Caki2 (cell line): ENCODE data around the gene KRTAP12-3. TPM values are rescaled to one million over a fixed set of nuclear protein-coding genes. Genes with fewer than 3 reads are reported as not detected.
"Not testable (repeated sequence)": the region's sequence is repeated elsewhere in the genome, so short reads cannot be mapped to it uniquely, and the experiment has no call there.

Experiments
- DNase-seq: peaks from one replicate; pipeline ENCODE4 v3.0.0-alpha.2; 2015; ENCODE audit warnings: low read depth
- in situ Hi-C: cut with HindIII; loops from 2 replicates; pipeline ENCODE4 v1.10.0; 2016; ENCODE audit warnings: low sequenced_read_pairs, low pct_unique_long_range_greater_than_20kb, mixed read lengths
- total RNA-seq: library from RNA; depleted of rRNA; stranded (reverse); fragments of >200 nt; shearing (Covaris generic); gene quantifications from 2 replicates; pipeline ENCODE4 v1.2.3, GENCODE V29; 2014; ENCODE audit warnings: low replicate concordance; rRNA removed

The KRTAP12-3 gene
- total RNA-seq = not detected in 2 replicates

- in situ Hi-C loops = no loop called here
- DNase-seq = no peak
Observed at GRCh38 chr21:44657635-44658540, at the start of gene KRTAP12-3. KRTAP12-3 (plus strand) TSS chr21:44657932; CDS start chr21:44657980, 48 bp downstream.

- in situ Hi-C loops = no loop called here
Observed at GRCh38 chr21:44609193-44609592, 48.5 kb upstream of the KRTAP12-3 start.

GRCh38 chr21:44610157-44610843 lies 47.4 kb upstream of the KRTAP12-3 start:
- DNase-seq, in situ Hi-C loops: not testable (repeated sequence)

More at GRCh38 chr21:44609193-44609592, 48.5 kb upstream of the KRTAP12-3 start:
- DNase-seq = no peak

- in situ Hi-C loops = no loop called here
- no peak for DNase-seq
Observed at GRCh38 chr21:44611551-44611950, 46.2 kb upstream of the KRTAP12-3 start.

GRCh38 chr21:44612029-44612486 lies 45.7 kb upstream of the KRTAP12-3 start, which contains the start of gene KRTAP10-8:
KRTAP10-8 (plus strand) TSS chr21:44612079; CDS start chr21:44612101, 22 bp downstream.
- in situ Hi-C loops = no loop called here
- DNase-seq = no peak

GRCh38 chr21:44612669-44613229 lies 45.0 kb upstream of the KRTAP12-3 start:
- in situ Hi-C loops = no loop called here
- no peak for DNase-seq

GRCh38 chr21:44613386-44614155 lies 44.2 kb upstream of the KRTAP12-3 start:
- no peak for DNase-seq
- in situ Hi-C loops = no loop called here

GRCh38 chr21:44614161-44614631 lies 43.5 kb upstream of the KRTAP12-3 start:
- in situ Hi-C loops = no loop called here
- DNase-seq = no peak

- no peak for DNase-seq
- in situ Hi-C loops = no loop called here
Observed at GRCh38 chr21:44614961-44615391, 42.8 kb upstream of the KRTAP12-3 start.

- no peak for DNase-seq
- in situ Hi-C loops = no loop called here
Observed at GRCh38 chr21:44615466-44615865, 42.3 kb upstream of the KRTAP12-3 start.

GRCh38 chr21:44615911-44616590 lies 41.7 kb upstream of the KRTAP12-3 start:
- no peak for DNase-seq
- in situ Hi-C loops = no loop called here

GRCh38 chr21:44616591-44616926 lies 41.2 kb upstream of the KRTAP12-3 start:
- no peak for DNase-seq
- in situ Hi-C loops = no loop called here

GRCh38 chr21:44617071-44617501 lies 40.6 kb upstream of the KRTAP12-3 start:
- DNase-seq = no peak
- in situ Hi-C loops = no loop called here

GRCh38 chr21:44618504-44618903 lies 39.2 kb upstream of the KRTAP12-3 start:
- in situ Hi-C loops = no loop called here
- DNase-seq = no peak

GRCh38 chr21:44618909-44619308 lies 38.8 kb upstream of the KRTAP12-3 start:
- DNase-seq = no peak
- in situ Hi-C loops = no loop called here

GRCh38 chr21:44619886-44620285 lies 37.8 kb upstream of the KRTAP12-3 start:
- no peak for DNase-seq
- in situ Hi-C loops = no loop called here

- in situ Hi-C loops = no loop called here
- DNase-seq = no peak
Observed at GRCh38 chr21:44623575-44623974, 34.2 kb upstream of the KRTAP12-3 start.
